ENCODE results near the gene NAP1L1.

DNA sequence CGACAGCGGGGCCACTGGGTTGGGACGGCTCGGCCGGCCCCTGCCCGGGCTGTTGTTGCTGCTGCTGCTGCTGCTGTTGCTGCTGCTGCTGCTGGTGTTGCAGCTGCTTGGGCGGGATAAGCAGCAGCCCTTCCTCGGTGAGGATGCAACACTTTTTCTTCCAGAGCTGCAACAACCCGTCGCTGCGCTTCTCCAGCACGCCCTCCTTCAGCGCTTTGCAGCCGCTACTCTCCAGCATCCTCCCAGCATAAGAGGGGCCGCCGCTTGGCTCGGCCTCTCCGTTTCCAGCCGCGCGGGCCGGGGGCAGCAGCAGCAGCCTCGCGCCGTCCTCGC, 53.4 kb downstream of the NAP1L1 start:
- TF ChIP-seq MAX (CRISPR knock-in tag; IDR thresholded peaks at IDR 0.05) (no peak), NFATC4 (CRISPR knock-in tag; IDR thresholded peaks at IDR 0.05) (no peak), SMAD3 (CRISPR knock-in tag; IDR thresholded peaks at IDR 0.05; ENCODE audit: borderline replicate concordance) (no peak), CTCF (IDR thresholded peaks at IDR 0.05) (no peak), FOXK1 (CRISPR knock-in tag; IDR thresholded peaks at IDR 0.05) (no peak), JUN (CRISPR knock-in tag; IDR thresholded peaks at IDR 0.05) (no peak), ZBTB43 (CRISPR knock-in tag; IDR thresholded peaks at IDR 0.05) (no peak), CREM (CRISPR knock-in tag; IDR thresholded peaks at IDR 0.05) (no peak), ERG (CRISPR knock-in tag; IDR thresholded peaks at IDR 0.05) (no peak)
- TF ChIP-seq, protein P1, sequence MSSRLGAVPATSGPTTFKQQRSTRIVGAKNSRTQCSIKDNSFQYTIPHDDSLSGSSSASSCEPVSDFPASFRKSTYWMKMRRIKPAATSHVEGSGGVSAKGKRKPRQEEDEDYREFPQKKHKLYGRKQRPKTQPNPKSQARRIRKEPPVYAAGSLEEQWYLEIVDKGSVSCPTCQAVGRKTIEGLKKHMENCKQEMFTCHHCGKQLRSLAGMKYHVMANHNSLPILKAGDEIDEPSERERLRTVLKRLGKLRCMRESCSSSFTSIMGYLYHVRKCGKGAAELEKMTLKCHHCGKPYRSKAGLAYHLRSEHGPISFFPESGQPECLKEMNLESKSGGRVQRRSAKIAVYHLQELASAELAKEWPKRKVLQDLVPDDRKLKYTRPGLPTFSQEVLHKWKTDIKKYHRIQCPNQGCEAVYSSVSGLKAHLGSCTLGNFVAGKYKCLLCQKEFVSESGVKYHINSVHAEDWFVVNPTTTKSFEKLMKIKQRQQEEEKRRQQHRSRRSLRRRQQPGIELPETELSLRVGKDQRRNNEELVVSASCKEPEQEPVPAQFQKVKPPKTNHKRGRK (CRISPR knock-in tag; IDR thresholded peaks at IDR 0.05; ENCODE audit: borderline replicate concordance), result no peak
- TF ChIP-seq, protein P2, sequence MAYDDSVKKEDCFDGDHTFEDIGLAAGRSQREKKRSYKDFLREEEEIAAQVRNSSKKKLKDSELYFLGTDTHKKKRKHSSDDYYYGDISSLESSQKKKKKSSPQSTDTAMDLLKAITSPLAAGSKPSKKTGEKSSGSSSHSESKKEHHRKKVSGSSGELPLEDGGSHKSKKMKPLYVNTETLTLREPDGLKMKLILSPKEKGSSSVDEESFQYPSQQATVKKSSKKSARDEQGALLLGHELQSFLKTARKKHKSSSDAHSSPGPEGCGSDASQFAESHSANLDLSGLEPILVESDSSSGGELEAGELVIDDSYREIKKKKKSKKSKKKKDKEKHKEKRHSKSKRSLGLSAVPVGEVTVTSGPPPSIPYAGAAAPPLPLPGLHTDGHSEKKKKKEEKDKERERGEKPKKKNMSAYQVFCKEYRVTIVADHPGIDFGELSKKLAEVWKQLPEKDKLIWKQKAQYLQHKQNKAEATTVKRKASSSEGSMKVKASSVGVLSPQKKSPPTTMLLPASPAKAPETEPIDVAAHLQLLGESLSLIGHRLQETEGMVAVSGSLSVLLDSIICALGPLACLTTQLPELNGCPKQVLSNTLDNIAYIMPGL (CRISPR knock-in tag; IDR thresholded peaks at IDR 0.05), result 0 out of 2 replicates have a peak, but pooled peaks have one; percentile 40

Data from WTC11 (cell line).